GM23338 (cell line): ENCODE results near the gene CACNA2D3. TPM values are rescaled to one million over a fixed set of nuclear protein-coding genes. Genes with fewer than 3 reads are reported as not detected.

Source experiments
- ATAC-seq: fragments of 200-7000 bp; cut with Tn5 transposase; 3 replicates; pipeline ENCODE4 v1.9.1; 2020
- DNase-seq: peaks from one replicate; pipeline ENCODE4 v3.0.0-alpha.2; 2015; ENCODE audit warnings: low spot score
- H2AFZ ChIP-seq: fragments of 200-600 bp; sonication (generic); 2 replicates; pipeline ENCODE4 v1.8.0; 2016; ENCODE audit warnings: antibody characterized with exemption, mild to moderate bottlenecking, moderate library complexity
- H3F3A ChIP-seq: fragments of 200-600 bp; sonication (generic); replicated peaks from 2 replicates; pipeline ENCODE4 v1.8.0; 2017; ENCODE audit warnings: antibody characterized with exemption, mixed run types, low read depth
- H3K27ac ChIP-seq: fragments of 200-600 bp; sonication (generic); 2 replicates; pipeline ENCODE4 v1.6.1; 2016; ENCODE audit warnings: low read depth
- H3K27me3 ChIP-seq: fragments of 200-600 bp; sonication (generic); 2 replicates; pipeline ENCODE4 v1.8.0; 2016; ENCODE audit warnings: mild to moderate bottlenecking, mixed run types, moderate library complexity; ENCODE audit not compliant: insufficient read depth
- H3K36me3 ChIP-seq: fragments of 200-600 bp; sonication (generic); 2 replicates; pipeline ENCODE4 v1.8.0; 2016; ENCODE audit warnings: mild to moderate bottlenecking; ENCODE audit not compliant: insufficient read depth
- H3K4me1 ChIP-seq: fragments of 200-600 bp; sonication (generic); 2 replicates; pipeline ENCODE4 v1.8.0; 2016; ENCODE audit warnings: mild to moderate bottlenecking, moderate library complexity; ENCODE audit not compliant: insufficient read depth
- H3K4me2 ChIP-seq: fragments of 200-600 bp; sonication (generic); 2 replicates; pipeline ENCODE4 v1.7.1; 2017; ENCODE audit warnings: mixed run types
- H3K4me3 ChIP-seq: fragments of 200-600 bp; sonication (generic); 2 replicates; pipeline ENCODE4 v1.6.1; 2016; ENCODE audit warnings: mixed run types
- H3K79me2 ChIP-seq: fragments of 200-600 bp; sonication (generic); replicated peaks from 2 replicates; pipeline ENCODE4 v1.8.0; 2017; ENCODE audit warnings: mild to moderate bottlenecking; ENCODE audit not compliant: insufficient read depth
- H3K9me2 ChIP-seq: fragments of 200-600 bp; sonication (generic); 2 replicates; pipeline ENCODE4 v1.8.0; 2017; ENCODE audit not compliant: insufficient read depth
- H4K20me1 ChIP-seq: fragments of 200-600 bp; sonication (generic); replicated peaks from 2 replicates; pipeline ENCODE4 v1.8.0; 2017; ENCODE audit warnings: mild to moderate bottlenecking; ENCODE audit not compliant: insufficient read depth
- H3K27ac Mint-ChIP-seq: 2 replicates; pipeline ENCODE4 v1.8.0; 2020; ENCODE audit warnings: inconsistent platforms, mild to moderate bottlenecking, moderate library complexity, mixed read lengths
- H3K27me3 Mint-ChIP-seq: 3 replicates; pipeline ENCODE4 v1.8.0; 2022; ENCODE audit warnings: low read depth, mild to moderate bottlenecking, moderate library complexity, mixed read lengths, inconsistent platforms; ENCODE audit not compliant: insufficient read depth, poor library complexity
- H3K36me3 Mint-ChIP-seq: 3 replicates; pipeline ENCODE4 v1.8.0; 2021; ENCODE audit warnings: low read depth, mild to moderate bottlenecking, inconsistent platforms, moderate library complexity, mixed read lengths
- H3K4me1 Mint-ChIP-seq: 3 replicates; pipeline ENCODE4 v1.8.0; 2020; ENCODE audit warnings: mild to moderate bottlenecking, inconsistent platforms, mixed read lengths
- H3K4me3 Mint-ChIP-seq: 3 replicates; pipeline ENCODE4 v1.8.0; 2021; ENCODE audit warnings: moderate library complexity, mild to moderate bottlenecking, inconsistent platforms, mixed read lengths
- H3K9me3 Mint-ChIP-seq: 3 replicates; pipeline ENCODE4 v1.8.0; 2020; ENCODE audit warnings: moderate library complexity, mild to moderate bottlenecking, inconsistent platforms, mixed read lengths
- CREB1 ChIP-seq: fragments of 250-450 bp; sonication (Bioruptor Pico); IDR thresholded peaks from 2 replicates; pipeline ENCODE4 v1.5.0; 2020; ENCODE audit warnings: low read depth, mild to moderate bottlenecking, moderate library complexity
- EZH2 ChIP-seq: fragments of 200-600 bp; sonication (generic); IDR thresholded peaks from one replicate; pipeline ENCODE4 v1.8.0; 2017; ENCODE audit warnings: antibody characterized with exemption, mild to moderate bottlenecking, low read depth; ENCODE audit not compliant: unreplicated experiment
- EZH2phosphoT487 ChIP-seq: fragments of 200-600 bp; sonication (generic); IDR thresholded peaks from one replicate; pipeline ENCODE4 v1.8.1; 2018; ENCODE audit warnings: antibody characterized with exemption; ENCODE audit not compliant: unreplicated experiment
- JUNB ChIP-seq: IDR thresholded peaks from one replicate; pipeline ENCODE4 v1.6.1; 2016; ENCODE audit warnings: antibody characterized with exemption; ENCODE audit not compliant: unreplicated experiment
- NANOG ChIP-seq: IDR thresholded peaks from 2 replicates; pipeline ENCODE4 v1.6.1; 2016; ENCODE audit warnings: antibody characterized with exemption, borderline replicate concordance
- POLR2AphosphoS5 ChIP-seq: IDR thresholded peaks from 2 replicates; pipeline ENCODE4 v1.6.1; 2016; ENCODE audit warnings: antibody characterized with exemption, low read depth
- STAT1 ChIP-seq: IDR thresholded peaks from one replicate; pipeline ENCODE4 v1.6.1; 2016; ENCODE audit warnings: antibody characterized with exemption; ENCODE audit not compliant: unreplicated experiment
- ZNF114 ChIP-seq: fragments of 250-450 bp; sonication (Bioruptor Pico); IDR thresholded peaks from 2 replicates; pipeline ENCODE4 v1.5.0; 2020; ENCODE audit warnings: mild to moderate bottlenecking, moderate library complexity
- ZNF331 ChIP-seq: fragments of 250-450 bp; sonication (Bioruptor Pico); IDR thresholded peaks from 2 replicates; pipeline ENCODE4 v1.5.0; 2020; ENCODE audit warnings: low read depth, mild to moderate bottlenecking, moderate library complexity
- polyA plus RNA-seq: library from polyadenylated mRNA; unstranded; fragments of >200 nt; fragmentation: Nextera tagmentation; extraction: Ambion mirVana; gene quantifications from 2 replicates; pipeline ENCODE4 v1.2.1, GENCODE V29; 2016
- total RNA-seq: library from RNA; depleted of rRNA; stranded (reverse); fragments of >200 nt; shearing (Covaris generic); gene quantifications from 2 replicates; pipeline ENCODE4 v1.2.3, GENCODE V29; 2014
- TF ChIP-seq, protein P1 (sequence below): fragments of 250-450 bp; sonication (Bioruptor Pico); IDR thresholded peaks from 2 replicates; pipeline ENCODE4 v1.5.0; 2020; ENCODE audit warnings: mild to moderate bottlenecking, moderate library complexity
- TF ChIP-seq, protein P2 (sequence below), 2 experiments: fragments of 200-600 bp in 1 of 2; sonication (generic) in 1 of 2; conservative IDR thresholded peaks; 2 replicates each; pipeline versions ENCODE4 v1.5.1 to v1.6.1; 2016 to 2017; ENCODE audit warnings: antibody characterized with exemption in 2 of 2, low read depth in 2 of 2, mild to moderate bottlenecking in 2 of 2, moderate library complexity in 1 of 2
- TF ChIP-seq, protein P3 (sequence below): IDR thresholded peaks from 2 replicates; pipeline ENCODE4 v1.6.1; 2016; ENCODE audit warnings: antibody characterized with exemption
- TF ChIP-seq, protein P4 (sequence below): IDR thresholded peaks from one replicate; pipeline ENCODE4 v1.6.1; 2018; ENCODE audit warnings: antibody characterized with exemption; ENCODE audit not compliant: unreplicated experiment

The CACNA2D3 gene
- total and polyA plus RNA-seq, 2 experiments from 2014 or later = 2.2 to 2.3 TPM

DNA sequence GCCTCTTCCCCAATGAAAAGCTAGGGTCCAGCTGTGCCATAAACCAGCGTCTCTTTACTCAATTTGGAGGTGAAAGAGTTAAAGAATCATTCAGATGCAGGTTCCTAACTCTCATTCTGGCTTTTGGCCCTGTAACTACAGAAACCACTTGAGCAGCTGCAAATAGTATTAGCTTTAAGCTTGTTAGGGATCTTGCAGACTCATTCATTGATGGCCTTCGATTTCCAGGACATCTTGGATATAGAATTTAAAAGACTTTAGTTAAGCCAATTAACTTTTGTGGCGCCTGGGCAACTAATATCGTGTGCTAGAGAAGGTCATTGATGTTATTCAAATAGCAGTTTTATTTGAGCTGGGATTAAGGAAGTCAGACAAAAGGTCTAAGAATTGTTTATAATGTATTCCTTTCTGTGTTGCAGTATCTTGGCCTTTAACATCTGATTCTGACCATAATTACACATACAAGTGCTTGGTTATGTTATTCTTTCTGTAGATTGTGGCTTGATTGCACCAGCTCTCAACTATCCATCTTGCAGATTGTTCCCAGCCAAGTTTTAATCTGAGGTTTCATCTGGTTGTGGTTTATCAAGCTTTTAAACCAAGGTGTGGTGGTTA lies 185.3 kb downstream of the CACNA2D3 start:
- no peak for DNase-seq

More for the DNA sequence above, 185.3 kb downstream of the CACNA2D3 start:
- TF ChIP-seq, protein P1, sequence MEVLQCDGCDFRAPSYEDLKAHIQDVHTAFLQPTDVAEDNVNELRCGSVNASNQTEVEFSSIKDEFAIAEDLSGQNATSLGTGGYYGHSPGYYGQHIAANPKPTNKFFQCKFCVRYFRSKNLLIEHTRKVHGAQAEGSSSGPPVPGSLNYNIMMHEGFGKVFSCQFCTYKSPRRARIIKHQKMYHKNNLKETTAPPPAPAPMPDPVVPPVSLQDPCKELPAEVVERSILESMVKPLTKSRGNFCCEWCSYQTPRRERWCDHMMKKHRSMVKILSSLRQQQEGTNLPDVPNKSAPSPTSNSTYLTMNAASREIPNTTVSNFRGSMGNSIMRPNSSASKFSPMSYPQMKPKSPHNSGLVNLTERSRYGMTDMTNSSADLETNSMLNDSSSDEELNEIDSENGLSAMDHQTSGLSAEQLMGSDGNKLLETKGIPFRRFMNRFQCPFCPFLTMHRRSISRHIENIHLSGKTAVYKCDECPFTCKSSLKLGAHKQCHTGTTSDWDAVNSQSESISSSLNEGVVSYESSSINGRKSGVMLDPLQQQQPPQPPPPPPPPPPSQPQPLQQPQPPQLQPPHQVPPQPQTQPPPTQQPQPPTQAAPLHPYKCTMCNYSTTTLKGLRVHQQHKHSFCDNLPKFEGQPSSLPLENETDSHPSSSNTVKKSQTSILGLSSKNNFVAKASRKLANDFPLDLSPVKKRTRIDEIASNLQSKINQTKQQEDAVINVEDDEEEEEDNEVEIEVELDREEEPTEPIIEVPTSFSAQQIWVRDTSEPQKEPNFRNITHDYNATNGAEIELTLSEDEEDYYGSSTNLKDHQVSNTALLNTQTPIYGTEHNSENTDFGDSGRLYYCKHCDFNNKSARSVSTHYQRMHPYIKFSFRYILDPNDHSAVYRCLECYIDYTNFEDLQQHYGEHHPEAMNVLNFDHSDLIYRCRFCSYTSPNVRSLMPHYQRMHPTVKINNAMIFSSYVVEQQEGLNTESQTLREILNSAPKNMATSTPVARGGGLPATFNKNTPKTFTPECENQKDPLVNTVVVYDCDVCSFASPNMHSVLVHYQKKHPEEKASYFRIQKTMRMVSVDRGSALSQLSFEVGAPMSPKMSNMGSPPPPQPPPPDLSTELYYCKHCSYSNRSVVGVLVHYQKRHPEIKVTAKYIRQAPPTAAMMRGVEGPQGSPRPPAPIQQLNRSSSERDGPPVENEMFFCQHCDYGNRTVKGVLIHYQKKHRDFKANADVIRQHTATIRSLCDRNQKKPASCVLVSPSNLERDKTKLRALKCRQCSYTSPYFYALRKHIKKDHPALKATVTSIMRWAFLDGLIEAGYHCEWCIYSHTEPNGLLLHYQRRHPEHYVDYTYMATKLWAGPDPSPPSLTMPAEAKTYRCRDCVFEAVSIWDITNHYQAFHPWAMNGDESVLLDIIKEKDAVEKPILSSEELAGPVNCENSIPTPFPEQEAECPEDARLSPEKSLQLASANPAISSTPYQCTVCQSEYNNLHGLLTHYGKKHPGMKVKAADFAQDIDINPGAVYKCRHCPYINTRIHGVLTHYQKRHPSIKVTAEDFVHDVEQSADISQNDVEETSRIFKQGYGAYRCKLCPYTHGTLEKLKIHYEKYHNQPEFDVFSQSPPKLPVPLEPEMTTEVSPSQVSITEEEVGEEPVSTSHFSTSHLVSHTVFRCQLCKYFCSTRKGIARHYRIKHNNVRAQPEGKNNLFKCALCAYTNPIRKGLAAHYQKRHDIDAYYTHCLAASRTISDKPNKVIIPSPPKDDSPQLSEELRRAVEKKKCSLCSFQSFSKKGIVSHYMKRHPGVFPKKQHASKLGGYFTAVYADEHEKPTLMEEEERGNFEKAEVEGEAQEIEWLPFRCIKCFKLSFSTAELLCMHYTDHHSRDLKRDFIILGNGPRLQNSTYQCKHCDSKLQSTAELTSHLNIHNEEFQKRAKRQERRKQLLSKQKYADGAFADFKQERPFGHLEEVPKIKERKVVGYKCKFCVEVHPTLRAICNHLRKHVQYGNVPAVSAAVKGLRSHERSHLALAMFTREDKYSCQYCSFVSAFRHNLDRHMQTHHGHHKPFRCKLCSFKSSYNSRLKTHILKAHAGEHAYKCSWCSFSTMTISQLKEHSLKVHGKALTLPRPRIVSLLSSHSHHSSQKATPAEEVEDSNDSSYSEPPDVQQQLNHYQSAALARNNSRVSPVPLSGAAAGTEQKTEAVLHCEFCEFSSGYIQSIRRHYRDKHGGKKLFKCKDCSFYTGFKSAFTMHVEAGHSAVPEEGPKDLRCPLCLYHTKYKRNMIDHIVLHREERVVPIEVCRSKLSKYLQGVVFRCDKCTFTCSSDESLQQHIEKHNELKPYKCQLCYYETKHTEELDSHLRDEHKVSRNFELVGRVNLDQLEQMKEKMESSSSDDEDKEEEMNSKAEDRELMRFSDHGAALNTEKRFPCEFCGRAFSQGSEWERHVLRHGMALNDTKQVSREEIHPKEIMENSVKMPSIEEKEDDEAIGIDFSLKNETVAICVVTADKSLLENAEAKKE (CRISPR knock-in tag) = no peak
- TF ChIP-seq CREB1 (CRISPR knock-in tag) (no peak), EZH2phosphoT487 (no peak), NANOG (no peak), POLR2AphosphoS5 (no peak), ZNF114 (CRISPR knock-in tag) (no peak), STAT1 (no peak), EZH2 (no peak), JUNB (no peak), ZNF331 (CRISPR knock-in tag) (no peak)
- TF ChIP-seq, protein P2, sequence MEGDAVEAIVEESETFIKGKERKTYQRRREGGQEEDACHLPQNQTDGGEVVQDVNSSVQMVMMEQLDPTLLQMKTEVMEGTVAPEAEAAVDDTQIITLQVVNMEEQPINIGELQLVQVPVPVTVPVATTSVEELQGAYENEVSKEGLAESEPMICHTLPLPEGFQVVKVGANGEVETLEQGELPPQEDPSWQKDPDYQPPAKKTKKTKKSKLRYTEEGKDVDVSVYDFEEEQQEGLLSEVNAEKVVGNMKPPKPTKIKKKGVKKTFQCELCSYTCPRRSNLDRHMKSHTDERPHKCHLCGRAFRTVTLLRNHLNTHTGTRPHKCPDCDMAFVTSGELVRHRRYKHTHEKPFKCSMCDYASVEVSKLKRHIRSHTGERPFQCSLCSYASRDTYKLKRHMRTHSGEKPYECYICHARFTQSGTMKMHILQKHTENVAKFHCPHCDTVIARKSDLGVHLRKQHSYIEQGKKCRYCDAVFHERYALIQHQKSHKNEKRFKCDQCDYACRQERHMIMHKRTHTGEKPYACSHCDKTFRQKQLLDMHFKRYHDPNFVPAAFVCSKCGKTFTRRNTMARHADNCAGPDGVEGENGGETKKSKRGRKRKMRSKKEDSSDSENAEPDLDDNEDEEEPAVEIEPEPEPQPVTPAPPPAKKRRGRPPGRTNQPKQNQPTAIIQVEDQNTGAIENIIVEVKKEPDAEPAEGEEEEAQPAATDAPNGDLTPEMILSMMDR (conservative IDR thresholded peaks at IDR 0.05; ENCODE audit: low read depth in 2 of 2) = no peak
- TF ChIP-seq, protein P3, sequence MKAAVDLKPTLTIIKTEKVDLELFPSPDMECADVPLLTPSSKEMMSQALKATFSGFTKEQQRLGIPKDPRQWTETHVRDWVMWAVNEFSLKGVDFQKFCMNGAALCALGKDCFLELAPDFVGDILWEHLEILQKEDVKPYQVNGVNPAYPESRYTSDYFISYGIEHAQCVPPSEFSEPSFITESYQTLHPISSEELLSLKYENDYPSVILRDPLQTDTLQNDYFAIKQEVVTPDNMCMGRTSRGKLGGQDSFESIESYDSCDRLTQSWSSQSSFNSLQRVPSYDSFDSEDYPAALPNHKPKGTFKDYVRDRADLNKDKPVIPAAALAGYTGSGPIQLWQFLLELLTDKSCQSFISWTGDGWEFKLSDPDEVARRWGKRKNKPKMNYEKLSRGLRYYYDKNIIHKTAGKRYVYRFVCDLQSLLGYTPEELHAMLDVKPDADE = no peak
- TF ChIP-seq, protein P4, sequence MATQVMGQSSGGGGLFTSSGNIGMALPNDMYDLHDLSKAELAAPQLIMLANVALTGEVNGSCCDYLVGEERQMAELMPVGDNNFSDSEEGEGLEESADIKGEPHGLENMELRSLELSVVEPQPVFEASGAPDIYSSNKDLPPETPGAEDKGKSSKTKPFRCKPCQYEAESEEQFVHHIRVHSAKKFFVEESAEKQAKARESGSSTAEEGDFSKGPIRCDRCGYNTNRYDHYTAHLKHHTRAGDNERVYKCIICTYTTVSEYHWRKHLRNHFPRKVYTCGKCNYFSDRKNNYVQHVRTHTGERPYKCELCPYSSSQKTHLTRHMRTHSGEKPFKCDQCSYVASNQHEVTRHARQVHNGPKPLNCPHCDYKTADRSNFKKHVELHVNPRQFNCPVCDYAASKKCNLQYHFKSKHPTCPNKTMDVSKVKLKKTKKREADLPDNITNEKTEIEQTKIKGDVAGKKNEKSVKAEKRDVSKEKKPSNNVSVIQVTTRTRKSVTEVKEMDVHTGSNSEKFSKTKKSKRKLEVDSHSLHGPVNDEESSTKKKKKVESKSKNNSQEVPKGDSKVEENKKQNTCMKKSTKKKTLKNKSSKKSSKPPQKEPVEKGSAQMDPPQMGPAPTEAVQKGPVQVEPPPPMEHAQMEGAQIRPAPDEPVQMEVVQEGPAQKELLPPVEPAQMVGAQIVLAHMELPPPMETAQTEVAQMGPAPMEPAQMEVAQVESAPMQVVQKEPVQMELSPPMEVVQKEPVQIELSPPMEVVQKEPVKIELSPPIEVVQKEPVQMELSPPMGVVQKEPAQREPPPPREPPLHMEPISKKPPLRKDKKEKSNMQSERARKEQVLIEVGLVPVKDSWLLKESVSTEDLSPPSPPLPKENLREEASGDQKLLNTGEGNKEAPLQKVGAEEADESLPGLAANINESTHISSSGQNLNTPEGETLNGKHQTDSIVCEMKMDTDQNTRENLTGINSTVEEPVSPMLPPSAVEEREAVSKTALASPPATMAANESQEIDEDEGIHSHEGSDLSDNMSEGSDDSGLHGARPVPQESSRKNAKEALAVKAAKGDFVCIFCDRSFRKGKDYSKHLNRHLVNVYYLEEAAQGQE = no peak
- no peaks in the 10 kb centered on the region for H3F3A ChIP-seq
- Mint-ChIP-seq H3K4me3 (no peak overlapping the region), H3K9me3 (no peaks in the 10 kb centered on the region), H3K4me1 (peaks cover 9% of the 10 kb centered on the region), H3K36me3 (no peaks in the 10 kb centered on the region), H3K27me3 (peaks cover 3% of the 10 kb centered on the region), H3K27ac (no peak overlapping the region)
- no peaks in the 10 kb centered on the region for H4K20me1 ChIP-seq
- H3K79me2 ChIP-seq = no peaks in the 10 kb centered on the region
- H2AFZ ChIP-seq = no peak overlapping the region
- no peaks in the 10 kb centered on the region for H3K36me3 ChIP-seq
- ATAC-seq = no peak
- H3K27me3 ChIP-seq = no peaks in the 10 kb centered on the region
- H3K4me1 ChIP-seq = peaks cover 5% of the 10 kb centered on the region; the same call in 1 of the 2 replicates
- no peak overlapping the region for H3K27ac ChIP-seq
- no peak overlapping the region for H3K4me2 ChIP-seq
- H3K9me2 ChIP-seq = no peaks in the 10 kb centered on the region
- H3K4me3 ChIP-seq = no peak overlapping the region
